ENCODE results near the gene BCL11A. TPM values are rescaled to one million over a fixed set of nuclear protein-coding genes. Genes with fewer than 3 reads are reported as not detected.

Gene BCL11A
- total RNA-seq, 1 experiment from 2014 or later = 0.29 TPM

DNA sequence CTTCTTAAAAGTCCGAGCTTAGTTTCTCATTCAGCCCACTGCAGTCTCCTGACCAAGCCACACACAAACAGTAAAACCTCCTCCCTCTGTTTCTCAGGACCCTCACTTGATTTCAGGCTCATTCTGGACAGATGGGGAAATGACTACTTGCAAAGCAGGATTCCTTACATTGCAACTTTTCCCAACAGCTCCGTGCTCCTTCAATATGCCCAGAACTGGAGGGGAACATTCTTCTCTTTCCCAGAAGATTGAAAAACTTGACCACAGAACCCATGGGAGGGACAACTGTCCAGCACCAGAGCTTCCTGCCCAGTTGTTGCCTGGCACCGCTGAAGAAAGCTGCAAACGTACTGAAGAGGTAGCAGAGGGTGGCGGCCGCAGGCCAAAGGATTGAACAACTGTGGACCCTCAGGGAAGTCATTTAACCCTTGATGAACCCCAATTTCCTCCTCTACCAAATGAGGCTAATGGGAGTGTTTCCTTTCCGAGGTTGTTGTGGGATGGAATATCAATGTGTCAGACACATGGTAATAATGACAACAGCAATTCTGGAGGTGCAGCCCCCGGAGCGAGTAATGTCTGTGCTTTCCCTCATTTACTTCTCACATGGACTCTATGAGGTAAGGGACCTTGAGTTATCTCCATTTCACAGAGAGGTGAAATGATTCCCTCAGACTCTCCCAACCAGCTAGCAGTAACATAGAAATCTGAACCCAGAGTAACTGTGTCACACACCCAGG, 25.0 kb downstream of the BCL11A start:
- ChIA-PET POLR2A (no interaction called here), CTCF (no interaction called here)
- no peaks in the 10 kb centered on the region for H3K9me3 Mint-ChIP-seq (ENCODE audit: unreplicated experiment)
- Histone ChIP-seq H3K9me3 (no peaks in the 10 kb centered on the region), H3K36me3 (ENCODE audit: control insufficient read depth, insufficient read depth, low read length) (no peaks in the 10 kb centered on the region), H3K27me3 (replicated peaks; ENCODE audit: control insufficient read depth, insufficient read depth, low read length) (no peaks in the 10 kb centered on the region), H3K4me3 (ENCODE audit: low read depth, low read length) (no peak overlapping the region), H3K4me1 (peaks cover 9% of the 10 kb centered on the region)
- peaks cover 36% of the 10 kb centered on the region for H3K4me1 Mint-ChIP-seq (ENCODE audit: low read depth, unreplicated experiment)
- TF ChIP-seq, protein P1, sequence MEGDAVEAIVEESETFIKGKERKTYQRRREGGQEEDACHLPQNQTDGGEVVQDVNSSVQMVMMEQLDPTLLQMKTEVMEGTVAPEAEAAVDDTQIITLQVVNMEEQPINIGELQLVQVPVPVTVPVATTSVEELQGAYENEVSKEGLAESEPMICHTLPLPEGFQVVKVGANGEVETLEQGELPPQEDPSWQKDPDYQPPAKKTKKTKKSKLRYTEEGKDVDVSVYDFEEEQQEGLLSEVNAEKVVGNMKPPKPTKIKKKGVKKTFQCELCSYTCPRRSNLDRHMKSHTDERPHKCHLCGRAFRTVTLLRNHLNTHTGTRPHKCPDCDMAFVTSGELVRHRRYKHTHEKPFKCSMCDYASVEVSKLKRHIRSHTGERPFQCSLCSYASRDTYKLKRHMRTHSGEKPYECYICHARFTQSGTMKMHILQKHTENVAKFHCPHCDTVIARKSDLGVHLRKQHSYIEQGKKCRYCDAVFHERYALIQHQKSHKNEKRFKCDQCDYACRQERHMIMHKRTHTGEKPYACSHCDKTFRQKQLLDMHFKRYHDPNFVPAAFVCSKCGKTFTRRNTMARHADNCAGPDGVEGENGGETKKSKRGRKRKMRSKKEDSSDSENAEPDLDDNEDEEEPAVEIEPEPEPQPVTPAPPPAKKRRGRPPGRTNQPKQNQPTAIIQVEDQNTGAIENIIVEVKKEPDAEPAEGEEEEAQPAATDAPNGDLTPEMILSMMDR (IDR thresholded peaks at IDR 0.05; ENCODE audit: insufficient read depth in 1 of 2, low read depth in 1 of 2, low read length in 1 of 2, severe bottlenecking in 1 of 2, unreplicated experiment in 1 of 2) = no peak
- H3K27ac Mint-ChIP-seq (ENCODE audit: unreplicated experiment) = no peak overlapping the region
- DNase-seq = no peak
- BruUV-seq (replicated peaks) = no TSS peak
- intact Hi-C loops (cut with micrococcal nuclease; ENCODE audit: unreplicated experiment) = no loop called here
- H3K4me3 Mint-ChIP-seq (ENCODE audit: unreplicated experiment) = no peak overlapping the region
- no peaks in the 10 kb centered on the region for H3K27me3 Mint-ChIP-seq (ENCODE audit: insufficient read depth, unreplicated experiment)
- H3K36me3 Mint-ChIP-seq (ENCODE audit: insufficient read depth, unreplicated experiment) = no peaks in the 10 kb centered on the region

DNA sequence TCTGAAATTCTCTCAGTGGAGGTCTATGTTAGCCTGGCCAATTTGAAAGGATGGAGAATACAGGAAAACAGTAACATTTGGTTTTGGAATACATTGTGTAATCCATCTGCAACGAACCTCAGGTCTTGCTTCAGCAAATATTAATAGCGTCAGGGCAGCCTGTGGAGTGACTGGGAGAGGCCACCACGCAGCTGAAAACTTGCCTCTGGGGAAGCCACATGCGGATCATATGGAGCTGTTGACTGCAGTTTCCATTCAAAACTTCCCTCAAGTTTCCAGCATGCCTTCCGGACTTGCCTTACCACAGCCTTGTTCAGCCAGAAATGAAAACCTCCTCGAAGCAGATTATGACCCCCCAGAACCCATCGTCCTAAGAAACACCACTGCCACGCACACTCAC, 25.7 kb downstream of the BCL11A start:
- no peaks in the 10 kb centered on the region for H3K9me3 ChIP-seq
- no peaks in the 10 kb centered on the region for H3K36me3 Mint-ChIP-seq (ENCODE audit: insufficient read depth, unreplicated experiment)
- no peaks in the 10 kb centered on the region for H3K27me3 ChIP-seq (replicated peaks; ENCODE audit: control insufficient read depth, insufficient read depth, low read length)
- TF ChIP-seq, protein P1 (IDR thresholded peaks at IDR 0.05; ENCODE audit: insufficient read depth in 1 of 2, low read depth in 1 of 2, low read length in 1 of 2, severe bottlenecking in 1 of 2, unreplicated experiment in 1 of 2) = no peak
- peaks cover 31% of the 10 kb centered on the region for H3K4me1 Mint-ChIP-seq (ENCODE audit: low read depth, unreplicated experiment)
- POLR2A ChIA-PET = no interaction called here
- no peaks in the 10 kb centered on the region for H3K27me3 Mint-ChIP-seq (ENCODE audit: insufficient read depth, unreplicated experiment)
- no peak overlapping the region for H3K4me3 ChIP-seq (ENCODE audit: low read depth, low read length)
- H3K4me1 ChIP-seq = peaks cover 4% of the 10 kb centered on the region
- CTCF ChIA-PET = no interaction called here
- intact Hi-C loops (cut with micrococcal nuclease; ENCODE audit: unreplicated experiment) = no loop called here
- H3K36me3 ChIP-seq (ENCODE audit: control insufficient read depth, insufficient read depth, low read length) = no peaks in the 10 kb centered on the region
- no TSS peak for BruUV-seq (replicated peaks)
- no peak for DNase-seq
- no peak overlapping the region for H3K4me3 Mint-ChIP-seq (ENCODE audit: unreplicated experiment)
- H3K9me3 Mint-ChIP-seq (ENCODE audit: unreplicated experiment) = no peaks in the 10 kb centered on the region
- no peak overlapping the region for H3K27ac Mint-ChIP-seq (ENCODE audit: unreplicated experiment)

DNA sequence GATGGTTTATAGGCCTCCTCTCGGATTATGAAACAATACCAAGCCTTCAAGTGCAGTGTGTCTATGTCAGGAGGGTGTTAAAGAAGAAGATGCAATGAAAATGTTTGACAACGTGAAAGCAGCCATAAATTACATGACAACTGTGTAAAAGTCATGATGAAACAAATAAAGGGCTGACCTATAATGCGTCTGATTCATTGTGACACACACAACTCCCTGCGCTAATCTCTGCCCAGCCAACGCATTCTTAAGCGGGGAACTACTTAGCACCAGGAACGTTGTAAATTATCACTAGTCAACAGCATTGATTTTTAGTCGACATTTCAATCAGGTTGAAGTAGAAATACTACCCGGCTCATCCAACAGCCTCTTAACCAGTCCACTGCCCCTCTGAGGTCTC, 26.8 kb downstream of the BCL11A start:
- Histone ChIP-seq H3K27me3 (replicated peaks; ENCODE audit: control insufficient read depth, insufficient read depth, low read length) (no peaks in the 10 kb centered on the region), H3K4me1 (no peaks in the 10 kb centered on the region; the same call in 1 of the 2 replicates), H3K9me3 (no peaks in the 10 kb centered on the region), H3K4me3 (ENCODE audit: low read depth, low read length) (no peak overlapping the region), H3K36me3 (ENCODE audit: control insufficient read depth, insufficient read depth, low read length) (no peaks in the 10 kb centered on the region)
- POLR2A ChIA-PET = no interaction called here
- Mint-ChIP-seq H3K4me1 (ENCODE audit: low read depth, unreplicated experiment) (peaks cover 22% of the 10 kb centered on the region), H3K27ac (ENCODE audit: unreplicated experiment) (no peak overlapping the region), H3K4me3 (ENCODE audit: unreplicated experiment) (no peak overlapping the region), H3K27me3 (ENCODE audit: insufficient read depth, unreplicated experiment) (no peaks in the 10 kb centered on the region), H3K36me3 (ENCODE audit: insufficient read depth, unreplicated experiment) (no peaks in the 10 kb centered on the region), H3K9me3 (ENCODE audit: unreplicated experiment) (no peaks in the 10 kb centered on the region)
- TF ChIP-seq, protein P1 (IDR thresholded peaks at IDR 0.05; ENCODE audit: insufficient read depth in 1 of 2, low read depth in 1 of 2, low read length in 1 of 2, severe bottlenecking in 1 of 2, unreplicated experiment in 1 of 2) = no peak
- DNase-seq = no peak
- BruUV-seq (replicated peaks) = no TSS peak
- intact Hi-C loops (cut with micrococcal nuclease; ENCODE audit: unreplicated experiment) = no loop called here
- CTCF ChIA-PET = no interaction called here

Measured in Caco-2 (cell line).